Right atrium auricular region (tissue), 2 donors: ENCODE measurements around the gene POLR1E. TPM values are rescaled to one million over a fixed set of nuclear protein-coding genes. Genes with fewer than 3 reads are reported as not detected.

Experiments
- DNase-seq: peaks from one replicate; pipeline ENCODE4 v3.0.0-alpha.2; 2019; ENCODE audit warnings: low spot score
- H3K27ac ChIP-seq, 2 donors: fragments of 200-600 bp; sonication (generic); 1 replicate in 1 of 2; 2 replicates in 1 of 2; pipeline ENCODE4 v1.5.1; 2016 to 2019
- H3K27me3 ChIP-seq, 2 donors: fragments of 200-600 bp; sonication (generic); one replicate each; pipeline versions ENCODE4 v1.5.1 to v1.6.0; 2017 to 2019
- H3K36me3 ChIP-seq: fragments of 200-600 bp; sonication (generic); one replicate; pipeline ENCODE4 v1.5.1; 2016
- H3K4me1 ChIP-seq, 2 donors: fragments of 200-600 bp; sonication (generic); one replicate each; pipeline versions ENCODE4 v1.5.1 to v1.6.0; 2017 to 2019
- H3K4me3 ChIP-seq, 2 donors: fragments of 200-600 bp; sonication (generic); 1 replicate in 1 of 2; 2 replicates in 1 of 2; pipeline ENCODE4 v1.5.1; 2017 to 2019; ENCODE audit warnings: mild to moderate bottlenecking in 1 of 2, moderate library complexity in 1 of 2
- H3K9me3 ChIP-seq, 2 donors: fragments of 200-600 bp; sonication (generic); one replicate each; pipeline ENCODE4 v1.5.1; 2019
- total RNA-seq, 2 donors: library from RNA; depleted of rRNA; stranded (reverse); fragments of >200 nt; gene quantifications; one replicate each; pipeline ENCODE4 v1.1.0, GENCODE V29; 2016
- TF ChIP-seq, protein P1 (sequence below), 2 donors: fragments of 200-600 bp; sonication (generic); IDR thresholded peaks; one replicate each; pipeline ENCODE4 v1.5.1; 2019; ENCODE audit warnings: antibody characterized with exemption in 2 of 2

POLR1E gene, protein sequence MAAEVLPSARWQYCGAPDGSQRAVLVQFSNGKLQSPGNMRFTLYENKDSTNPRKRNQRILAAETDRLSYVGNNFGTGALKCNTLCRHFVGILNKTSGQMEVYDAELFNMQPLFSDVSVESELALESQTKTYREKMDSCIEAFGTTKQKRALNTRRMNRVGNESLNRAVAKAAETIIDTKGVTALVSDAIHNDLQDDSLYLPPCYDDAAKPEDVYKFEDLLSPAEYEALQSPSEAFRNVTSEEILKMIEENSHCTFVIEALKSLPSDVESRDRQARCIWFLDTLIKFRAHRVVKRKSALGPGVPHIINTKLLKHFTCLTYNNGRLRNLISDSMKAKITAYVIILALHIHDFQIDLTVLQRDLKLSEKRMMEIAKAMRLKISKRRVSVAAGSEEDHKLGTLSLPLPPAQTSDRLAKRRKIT
- 10 to 100 TPM in 1 of 2 donors, 1 to 10 TPM in 1; 9.6 to 13.3 TPM for total RNA-seq

DNA sequence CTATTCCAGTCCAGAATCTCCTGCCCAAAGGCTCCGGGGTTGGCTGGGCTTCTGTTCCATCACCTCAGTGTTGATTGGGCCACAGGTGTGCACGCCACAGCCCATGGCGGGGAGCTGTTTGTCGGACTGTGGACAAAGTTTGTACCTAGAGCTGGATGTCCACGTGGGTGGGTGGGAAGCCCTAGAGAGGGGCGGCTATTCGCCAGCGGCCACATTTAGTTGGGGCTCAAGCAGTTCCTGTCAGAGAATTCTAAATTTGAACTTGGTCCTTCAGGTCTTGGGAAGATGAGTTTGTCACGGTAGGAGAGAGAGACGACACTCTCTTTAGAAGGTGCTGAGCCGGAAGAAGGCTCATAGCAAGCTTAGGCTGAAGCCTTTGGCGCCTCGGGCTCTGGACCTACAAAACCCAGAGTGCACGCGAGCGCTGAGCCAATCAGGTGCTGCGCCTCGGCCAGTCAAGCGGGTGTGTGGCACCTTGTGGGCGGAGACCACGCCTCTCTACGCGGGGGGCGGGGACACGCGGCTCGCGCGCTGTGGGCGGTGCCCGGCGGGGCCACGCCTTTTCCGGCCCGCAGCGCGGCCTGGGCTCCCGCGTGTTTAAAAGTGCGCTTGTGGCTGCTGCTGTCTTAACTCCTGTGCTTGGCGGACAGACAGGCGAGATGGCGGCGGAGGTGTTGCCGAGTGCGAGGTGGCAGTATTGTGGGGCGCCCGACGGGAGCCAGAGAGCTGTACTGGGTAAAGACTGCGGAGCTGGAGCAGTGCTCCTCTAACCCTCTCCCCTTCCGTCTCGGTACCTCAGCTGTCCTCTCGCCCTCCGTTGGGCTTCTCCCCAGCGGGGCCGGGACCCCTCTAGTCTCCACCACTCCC is at the start of gene POLR1E:
Gene POLR1E, plus strand, starts transcription at position 560 of the 867 bp plus-strand sequence. Its CDS starts 100 bp downstream, at position 660.
- TF ChIP-seq, protein P1, sequence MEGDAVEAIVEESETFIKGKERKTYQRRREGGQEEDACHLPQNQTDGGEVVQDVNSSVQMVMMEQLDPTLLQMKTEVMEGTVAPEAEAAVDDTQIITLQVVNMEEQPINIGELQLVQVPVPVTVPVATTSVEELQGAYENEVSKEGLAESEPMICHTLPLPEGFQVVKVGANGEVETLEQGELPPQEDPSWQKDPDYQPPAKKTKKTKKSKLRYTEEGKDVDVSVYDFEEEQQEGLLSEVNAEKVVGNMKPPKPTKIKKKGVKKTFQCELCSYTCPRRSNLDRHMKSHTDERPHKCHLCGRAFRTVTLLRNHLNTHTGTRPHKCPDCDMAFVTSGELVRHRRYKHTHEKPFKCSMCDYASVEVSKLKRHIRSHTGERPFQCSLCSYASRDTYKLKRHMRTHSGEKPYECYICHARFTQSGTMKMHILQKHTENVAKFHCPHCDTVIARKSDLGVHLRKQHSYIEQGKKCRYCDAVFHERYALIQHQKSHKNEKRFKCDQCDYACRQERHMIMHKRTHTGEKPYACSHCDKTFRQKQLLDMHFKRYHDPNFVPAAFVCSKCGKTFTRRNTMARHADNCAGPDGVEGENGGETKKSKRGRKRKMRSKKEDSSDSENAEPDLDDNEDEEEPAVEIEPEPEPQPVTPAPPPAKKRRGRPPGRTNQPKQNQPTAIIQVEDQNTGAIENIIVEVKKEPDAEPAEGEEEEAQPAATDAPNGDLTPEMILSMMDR (IDR thresholded peaks at IDR 0.05) = no peak
- H3K27ac ChIP-seq = peak within 1 kb of the TSS; percentile 72 to 79

DNA sequence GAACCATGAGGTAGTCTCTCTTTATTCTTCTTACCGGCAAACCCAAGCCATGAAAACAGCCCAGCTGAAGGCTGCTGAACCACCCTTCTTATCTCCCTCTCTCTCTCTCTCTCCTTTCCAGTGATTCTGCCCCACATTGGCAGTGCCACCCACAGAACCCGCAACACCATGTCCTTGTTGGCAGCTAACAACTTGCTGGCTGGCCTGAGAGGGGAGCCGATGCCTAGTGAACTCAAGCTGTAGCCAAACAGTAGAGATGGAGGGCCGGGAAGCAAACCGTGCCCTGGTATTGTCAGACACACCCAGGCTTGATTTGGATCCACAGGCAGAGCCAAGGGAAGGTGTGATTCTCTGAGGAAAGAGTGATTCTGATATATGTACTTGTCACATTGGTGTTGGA is 49.2 kb upstream of the POLR1E start:
- H3K27ac ChIP-seq = no peak overlapping the region

More for the DNA sequence above, at the start of gene POLR1E:
- peaks cover 0 to 28% of the 10 kb centered on the region in 2 donors for H3K4me1 ChIP-seq
- DNase-seq = peak; percentile 95
- peaks cover 18% of the 10 kb centered on the region for H3K36me3 ChIP-seq
- no peaks in the 10 kb centered on the region for H3K27me3 ChIP-seq
- H3K9me3 ChIP-seq = no peaks in the 10 kb centered on the region
- H3K4me3 ChIP-seq = peak within 1 kb of the TSS; percentile 55 to 73

DNA sequence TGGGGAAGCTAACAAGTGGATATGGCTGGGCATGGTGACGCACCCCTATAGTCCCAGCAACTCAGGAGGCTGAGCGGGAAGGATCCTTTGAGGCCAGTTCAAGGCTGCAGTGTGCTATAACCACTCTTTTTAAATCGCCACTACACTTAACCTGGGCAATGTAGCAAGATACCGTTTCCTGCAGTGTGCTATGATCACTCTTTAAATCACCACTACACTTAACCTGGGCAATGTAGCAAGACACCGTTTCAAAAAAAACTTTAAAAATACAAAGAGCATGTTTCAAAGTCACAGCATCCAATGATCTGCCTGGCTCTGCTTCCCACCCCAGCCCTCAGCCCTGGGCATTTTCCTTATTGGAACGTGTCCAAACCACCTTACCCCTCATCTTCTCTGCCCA is 48.7 kb upstream of the POLR1E start:
- no peak overlapping the region for H3K27ac ChIP-seq

More for the DNA sequence above, 49.2 kb upstream of the POLR1E start:
- Histone ChIP-seq H3K4me1 (peaks cover 0 to 47% of the 10 kb centered on the region in 2 donors), H3K36me3 (peaks cover 64% of the 10 kb centered on the region), H3K4me3 (no peak overlapping the region), H3K9me3 (no peaks in the 10 kb centered on the region), H3K27me3 (no peaks in the 10 kb centered on the region)
- TF ChIP-seq, protein P1 (IDR thresholded peaks at IDR 0.05) = no peak
- no peak for DNase-seq

DNA sequence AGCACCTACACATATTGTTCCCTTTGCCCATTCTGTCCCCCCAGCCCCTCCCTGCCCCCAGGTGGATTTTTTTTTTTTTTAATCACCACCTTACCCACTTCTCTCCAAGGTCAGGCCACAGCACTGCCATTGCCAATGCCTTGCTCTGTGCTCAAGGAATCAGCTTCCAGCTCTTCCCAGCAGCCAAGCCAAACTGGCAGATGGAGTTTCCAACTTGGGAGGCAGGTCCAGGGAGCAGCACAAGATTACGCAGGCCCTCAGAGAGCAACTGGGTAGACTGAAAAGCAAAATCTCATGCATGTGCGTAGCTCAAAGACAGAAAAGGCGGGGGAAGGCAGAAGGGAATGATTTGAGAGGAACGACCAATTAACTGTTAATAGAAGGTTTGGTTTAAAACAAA is 48.1 kb upstream of the POLR1E start:
- H3K36me3 ChIP-seq = peaks cover 74% of the 10 kb centered on the region
- no peaks in the 10 kb centered on the region for H3K27me3 ChIP-seq
- TF ChIP-seq, protein P1 (IDR thresholded peaks at IDR 0.05) = no peak
- H3K9me3 ChIP-seq = no peaks in the 10 kb centered on the region
- peaks cover 0 to 43% of the 10 kb centered on the region in 2 donors for H3K4me1 ChIP-seq
- H3K27ac ChIP-seq = no peak overlapping the region
- no peak for DNase-seq
- H3K4me3 ChIP-seq = no peak overlapping the region

More for the DNA sequence above, 48.7 kb upstream of the POLR1E start:
- no peak overlapping the region for H3K4me3 ChIP-seq
- peaks cover 0 to 47% of the 10 kb centered on the region in 2 donors for H3K4me1 ChIP-seq
- H3K9me3 ChIP-seq = no peaks in the 10 kb centered on the region
- peaks cover 69% of the 10 kb centered on the region for H3K36me3 ChIP-seq
- DNase-seq = no peak
- H3K27me3 ChIP-seq = no peaks in the 10 kb centered on the region
- TF ChIP-seq, protein P1 (IDR thresholded peaks at IDR 0.05) = no peak

DNA sequence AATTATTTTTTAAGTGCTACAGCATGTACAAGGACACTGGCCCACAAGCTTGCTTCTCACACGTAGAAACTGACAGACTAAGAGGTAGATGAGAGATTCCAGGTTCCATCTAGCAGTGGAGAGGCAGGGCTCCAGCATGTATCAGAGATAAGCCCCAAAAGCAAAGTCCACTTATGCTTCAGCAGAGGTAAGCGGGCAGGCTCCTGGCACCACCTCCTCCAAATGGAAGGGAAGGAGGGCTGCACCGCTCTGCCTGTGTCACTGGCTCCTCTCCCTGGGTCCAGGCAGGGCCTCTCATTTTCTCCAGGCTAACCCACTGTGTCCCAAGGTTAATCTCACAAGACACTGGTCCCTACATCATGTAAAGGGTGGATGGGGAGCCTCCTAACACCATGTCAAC is 47.4 kb upstream of the POLR1E start:
- no peak overlapping the region for H3K4me3 ChIP-seq
- no peak overlapping the region for H3K27ac ChIP-seq
- peaks cover 0 to 35% of the 10 kb centered on the region in 2 donors for H3K4me1 ChIP-seq
- H3K27me3 ChIP-seq = no peaks in the 10 kb centered on the region
- H3K9me3 ChIP-seq = no peaks in the 10 kb centered on the region
- TF ChIP-seq, protein P1 (IDR thresholded peaks at IDR 0.05) = no peak
- H3K36me3 ChIP-seq = peaks cover 73% of the 10 kb centered on the region
- no peak for DNase-seq
